Stimulated activated CD8-positive, alpha-beta memory T cell treated with anti-CD3 and anti-CD28 coated beads, Interleukin-15, amount 100 ng/mL, for 1 hour (primary cell): ENCODE results near the gene CPSF7.
"Not testable (repeated sequence)": the region's sequence is repeated elsewhere in the genome, so short reads cannot be mapped to it uniquely, and the experiment has no call there.

Experiments
- DNase-seq: peaks from one replicate; pipeline ENCODE4 v3.0.0-alpha.2; 2020; ENCODE audit warnings: low read depth

CPSF7 gene

GRCh38 chr11:61439615-61440014 lies 9.8 kb upstream of the CPSF7 start:
- DNase-seq: no peak

GRCh38 chr11:61437496-61437895 lies 7.7 kb upstream of the CPSF7 start:
- DNase-seq: no peak

- not testable (repeated sequence) for DNase-seq
These were observed 1.1 kb upstream of the CPSF7 start for GRCh38 chr11:61430839-61431238.

GRCh38 chr11:61429346-61429690 lies 457 bp downstream of the CPSF7 start:
- peak; percentile 44 for DNase-seq

GRCh38 chr11:61425367-61426131 lies 4.2 kb downstream of the CPSF7 start:
- DNase-seq: no peak

GRCh38 chr11:61422226-61422625 lies 7.5 kb downstream of the CPSF7 start:
- DNase-seq: no peak

- DNase-seq: no peak
These were observed 11.6 kb downstream of the CPSF7 start for GRCh38 chr11:61418136-61418535.

GRCh38 chr11:61417670-61418069 lies 12.1 kb downstream of the CPSF7 start:
- DNase-seq: no peak

- no peak for DNase-seq
These were observed 12.8 kb downstream of the CPSF7 start for GRCh38 chr11:61416941-61417340.

GRCh38 chr11:61415381-61415780 lies 14.4 kb downstream of the CPSF7 start:
- no peak for DNase-seq

- DNase-seq: no peak
These were observed 15.2 kb downstream of the CPSF7 start for GRCh38 chr11:61414547-61414946.

- no peak for DNase-seq
These were observed 16.3 kb downstream of the CPSF7 start for GRCh38 chr11:61413496-61413895.

GRCh38 chr11:61411589-61411988 lies 18.2 kb downstream of the CPSF7 start:
- DNase-seq: no peak

GRCh38 chr11:61406991-61407728 lies 22.6 kb downstream of the CPSF7 start:
- DNase-seq: no peak

GRCh38 chr11:61406067-61406466 lies 23.7 kb downstream of the CPSF7 start:
- DNase-seq: no peak

GRCh38 chr11:61404641-61405040 lies 25.1 kb downstream of the CPSF7 start:
- DNase-seq: no peak

GRCh38 chr11:61404103-61404502 lies 25.7 kb downstream of the CPSF7 start:
- no peak for DNase-seq

- DNase-seq: no peak
These were observed 26.1 kb downstream of the CPSF7 start for GRCh38 chr11:61403658-61404057.

GRCh38 chr11:61401573-61401972 lies 28.2 kb downstream of the CPSF7 start:
- DNase-seq: no peak

- no peak for DNase-seq
These were observed 28.6 kb downstream of the CPSF7 start for GRCh38 chr11:61401173-61401572.

GRCh38 chr11:61392981-61393595 lies 36.7 kb downstream of the CPSF7 start:
- DNase-seq: no peak

- no peak for DNase-seq
These were observed 39.6 kb downstream of the CPSF7 start for GRCh38 chr11:61390161-61390560.
